GM20000 (cell line): ENCODE results near the gene TSR3.

Experiments
- DNase-seq: peaks from one replicate; pipeline ENCODE4 v3.0.0; 2012; ENCODE audit warnings: low spot score
- TF ChIP-seq, protein P1 (sequence below): IDR thresholded peaks from 2 replicates; pipeline ENCODE4 v1.5.1; 2012; ENCODE audit warnings: mild to moderate bottlenecking, control low read depth; ENCODE audit errors: extremely low read depth, missing control alignments

The TSR3 gene

DNA sequence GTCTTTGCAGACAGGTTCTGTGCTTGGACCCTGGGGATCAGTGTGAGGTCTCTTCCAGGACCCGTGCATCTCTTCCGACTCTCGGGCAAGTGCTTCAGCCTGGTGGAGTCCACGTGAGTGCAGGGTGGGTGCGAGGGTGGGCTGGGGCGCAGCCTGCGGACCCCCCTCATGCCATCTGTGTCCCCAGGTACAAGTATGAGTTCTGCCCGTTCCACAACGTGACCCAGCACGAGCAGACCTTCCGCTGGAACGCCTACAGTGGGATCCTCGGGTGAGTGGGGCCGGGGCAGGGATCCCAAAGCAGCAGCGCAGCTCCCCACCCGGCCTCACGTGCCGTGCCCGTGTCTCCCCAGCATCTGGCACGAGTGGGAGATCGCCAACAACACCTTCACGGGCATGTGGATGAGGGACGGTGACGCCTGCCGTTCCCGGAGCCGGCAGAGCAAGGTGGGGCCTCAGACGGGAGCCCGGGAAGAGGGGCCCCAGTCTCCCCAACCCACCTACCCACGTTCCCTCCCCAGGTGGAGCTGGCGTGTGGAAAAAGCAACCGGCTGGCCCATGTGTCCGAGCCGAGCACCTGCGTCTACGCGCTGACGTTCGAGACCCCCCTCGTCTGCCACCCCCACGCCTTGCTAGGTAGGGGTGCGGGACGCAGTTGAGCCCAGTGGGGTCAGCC, 10.1 kb upstream of the TSR3 start:
- TF ChIP-seq, protein P1, sequence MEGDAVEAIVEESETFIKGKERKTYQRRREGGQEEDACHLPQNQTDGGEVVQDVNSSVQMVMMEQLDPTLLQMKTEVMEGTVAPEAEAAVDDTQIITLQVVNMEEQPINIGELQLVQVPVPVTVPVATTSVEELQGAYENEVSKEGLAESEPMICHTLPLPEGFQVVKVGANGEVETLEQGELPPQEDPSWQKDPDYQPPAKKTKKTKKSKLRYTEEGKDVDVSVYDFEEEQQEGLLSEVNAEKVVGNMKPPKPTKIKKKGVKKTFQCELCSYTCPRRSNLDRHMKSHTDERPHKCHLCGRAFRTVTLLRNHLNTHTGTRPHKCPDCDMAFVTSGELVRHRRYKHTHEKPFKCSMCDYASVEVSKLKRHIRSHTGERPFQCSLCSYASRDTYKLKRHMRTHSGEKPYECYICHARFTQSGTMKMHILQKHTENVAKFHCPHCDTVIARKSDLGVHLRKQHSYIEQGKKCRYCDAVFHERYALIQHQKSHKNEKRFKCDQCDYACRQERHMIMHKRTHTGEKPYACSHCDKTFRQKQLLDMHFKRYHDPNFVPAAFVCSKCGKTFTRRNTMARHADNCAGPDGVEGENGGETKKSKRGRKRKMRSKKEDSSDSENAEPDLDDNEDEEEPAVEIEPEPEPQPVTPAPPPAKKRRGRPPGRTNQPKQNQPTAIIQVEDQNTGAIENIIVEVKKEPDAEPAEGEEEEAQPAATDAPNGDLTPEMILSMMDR: no peak
- no peak for DNase-seq

DNA sequence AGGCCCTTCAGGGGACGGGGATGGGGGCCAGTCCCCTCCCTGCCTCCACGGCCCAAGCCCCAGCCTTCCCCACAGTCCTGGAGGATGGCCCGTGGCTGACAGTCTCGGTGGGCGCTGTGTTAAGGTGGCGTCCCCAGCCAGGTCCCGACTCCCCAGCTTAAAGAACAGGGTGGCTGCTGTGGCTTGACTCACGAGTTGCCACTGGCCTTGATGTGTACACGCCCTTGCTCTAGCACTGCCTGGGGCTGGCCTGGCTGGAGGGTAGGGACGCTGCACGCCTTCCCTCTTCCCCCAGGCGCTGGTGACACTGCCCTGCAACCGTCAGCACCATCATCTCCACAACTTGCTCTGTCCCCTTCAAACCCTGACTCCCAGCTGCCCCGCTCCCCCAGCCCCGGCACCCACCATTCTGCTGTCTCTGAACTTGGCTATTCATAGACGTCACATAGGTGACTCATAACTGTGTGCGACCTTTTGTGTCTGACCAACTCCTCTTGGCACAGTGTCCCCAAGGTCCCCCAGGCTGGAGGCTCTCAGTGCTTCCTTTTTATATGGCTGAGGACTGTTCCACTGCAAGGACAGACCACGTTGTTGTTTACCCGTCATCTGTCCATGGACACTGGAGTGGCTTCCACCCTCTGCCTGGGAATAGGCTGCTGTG, 6.4 kb upstream of the TSR3 start:
- no peak for DNase-seq

GRCh38 chr16:1356061-1356900, 4.6 kb upstream of the TSR3 start:
- TF ChIP-seq, protein P1: no peak
- DNase-seq: no peak

More for the DNA sequence above, 6.4 kb upstream of the TSR3 start:
- TF ChIP-seq, protein P1: no peak

DNA sequence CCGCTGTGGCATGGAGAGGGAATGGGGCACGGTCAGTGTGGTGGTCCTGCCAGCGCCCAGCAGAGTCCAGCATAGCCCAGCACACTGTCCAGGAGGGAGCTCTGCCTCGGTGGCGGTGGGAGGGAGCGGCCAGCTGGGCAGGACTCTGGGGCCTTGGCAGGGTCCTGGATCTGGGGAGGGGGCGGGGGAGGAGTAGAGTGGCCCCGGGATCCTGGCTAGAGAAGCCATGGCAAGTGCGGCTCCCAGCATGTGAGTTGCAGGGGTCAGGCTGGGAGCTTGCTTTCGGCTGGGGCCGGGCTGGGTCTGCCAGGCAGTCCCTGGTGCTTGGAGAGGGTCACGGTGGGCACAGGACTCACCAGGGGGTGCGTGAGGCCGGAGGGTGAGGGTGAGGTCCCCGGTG, 3.9 kb upstream of the TSR3 start:
- TF ChIP-seq, protein P1: no peak
- no peak for DNase-seq

GRCh38 chr16:1354815-1355540, 3.3 kb upstream of the TSR3 start:
- DNase-seq: no peak
- TF ChIP-seq, protein P1: no peak

GRCh38 chr16:1351215-1351581, 480 bp downstream of the TSR3 start:
- TF ChIP-seq, protein P1: no peak
- DNase-seq: no peak
